ENCODE data around the gene DEDD. TPM values are rescaled to one million over a fixed set of nuclear protein-coding genes. Genes with fewer than 3 reads are reported as not detected.

DEDD gene
- total RNA-seq, 6 donors from 2014 or later = 26.7 to 45.1 (median 35.1) TPM

- Histone ChIP-seq H3K36me3 (no peaks in the 10 kb centered on the region), H3K4me3 (no peak overlapping the region), H3K9me3 (no peaks in the 10 kb centered on the region), H3K27me3 (no peaks in the 10 kb centered on the region), H3K4me1 (peaks cover 0 to 14% (median 2%) of the 10 kb centered on the region in 4 donors), H3K27ac (no peak overlapping the region)
- WGBS, 2 donors = 62 to 65% methylated on average over 9 of the region's 9 CpGs
- peak in 1 of 2 donors; percentile 78 for DNase-seq
- TF ChIP-seq EP300 (IDR thresholded peaks at IDR 0.05) (no peak), POLR2A (IDR thresholded peaks at IDR 0.05) (no peak), CTCF (IDR thresholded peaks at IDR 0.05) (peak; percentile 53 to 72 (median 64))
- ATAC-seq (ENCODE audit: low FRiP score in 2 of 2) = peak in 1 of 2 donors; percentile 71
Observed at GRCh38 chr1:161071886-161072371, 60.5 kb downstream of the DEDD start.

Small RNAs within 50 kb of the gene (small RNA-seq; reads per million reads assigned to genes)
- gene RF01225 = 0 reads per million in 4 donors

Other genes with a start within 250 kb of the DEDD start
- gene ITLN1, start 247.5 kb downstream of the DEDD start, total RNA-seq = 10 to 100 TPM in 1 of 6 donors, 1 to 10 TPM in 4, not detected in 1; 1.2 to 28.8 (median 2.2) TPM
- gene ITLN2, start 177.9 kb downstream of the DEDD start, total RNA-seq = 10 to 100 TPM; 21.4 to 63.8 (median 38.8) TPM
- 100 to 1,000 TPM in 5 of 6 donors, 10 to 100 TPM in 1; 99.0 to 209 (median 172) TPM for gene F11R, start 111.5 kb downstream of the DEDD start, total RNA-seq
- 100 to 1,000 TPM in 4 of 6 donors, 10 to 100 TPM in 2; 56.2 to 170 (median 113) TPM for gene TSTD1, start 93.7 kb downstream of the DEDD start, total RNA-seq
- gene USF1, start 86.7 kb downstream of the DEDD start, total RNA-seq = 100 to 1,000 TPM in 1 of 6 donors, 10 to 100 TPM in 5; 78.2 to 151 (median 84.2) TPM
- 10 to 100 TPM; 26.8 to 69.9 (median 51.2) TPM for gene ARHGAP30, start 62.8 kb downstream of the DEDD start, total RNA-seq
- gene NECTIN4, start 43.1 kb downstream of the DEDD start, total RNA-seq = 10 to 100 TPM in 4 of 6 donors, 1 to 10 TPM in 2; 5.2 to 19.9 (median 12.1) TPM
- 10 to 100 TPM in 1 of 6 donors, 1 to 10 TPM in 4, not detected in 1; 6.5 to 12.3 (median 7.4) TPM for gene KLHDC9, start 34.3 kb downstream of the DEDD start, total RNA-seq
- gene PFDN2, start 14.6 kb downstream of the DEDD start, total RNA-seq = 10 to 100 TPM; 17.8 to 55.9 (median 41.4) TPM
- gene NIT1, start 14.6 kb downstream of the DEDD start, total RNA-seq = 10 to 100 TPM; 21.2 to 62.9 (median 40.7) TPM
- 10 to 100 TPM; 32.5 to 95.6 (median 75.6) TPM for gene UFC1, start 21.3 kb upstream of the DEDD start, total RNA-seq
- gene USP21, start 26.8 kb upstream of the DEDD start, total RNA-seq = 10 to 100 TPM; 14.1 to 48.2 (median 21.8) TPM
- 10 to 100 TPM; 19.5 to 48.2 (median 26.6) TPM for gene PPOX, start 33.8 kb upstream of the DEDD start, total RNA-seq
- 10 to 100 TPM; 12.3 to 37.1 (median 27.2) TPM for gene B4GALT3, start 44.8 kb upstream of the DEDD start, total RNA-seq
- 10 to 100 TPM in 1 of 6 donors, 1 to 10 TPM in 4, under 1 TPM in 1; 0.91 to 18.6 (median 3.0) TPM for gene ADAMTS4, start 66.4 kb upstream of the DEDD start, total RNA-seq
- 100 to 1,000 TPM in 2 of 6 donors, 10 to 100 TPM in 4; 65.7 to 194 (median 84.4) TPM for gene NDUFS2, start 69.7 kb upstream of the DEDD start, total RNA-seq
- gene FCER1G, start 82.6 kb upstream of the DEDD start, total RNA-seq = 100 to 1,000 TPM in 5 of 6 donors, 10 to 100 TPM in 1; 75.4 to 233 (median 176) TPM
- gene APOA2, start 91.0 kb upstream of the DEDD start, total RNA-seq = 1 to 10 TPM in 2 of 6 donors, not detected in 4; 2.5 to 3.7 TPM
- 10 to 100 TPM in 3 of 6 donors, 1 to 10 TPM in 3; 3.1 to 14.4 (median 9.9) TPM for gene TOMM40L, start 93.4 kb upstream of the DEDD start, total RNA-seq
- not detected for gene NR1I3, start 105.5 kb upstream of the DEDD start, total RNA-seq
- 1 to 10 TPM; 1.0 to 8.1 (median 5.0) TPM for gene PCP4L1, start 126.1 kb upstream of the DEDD start, total RNA-seq
- 1 to 10 TPM; 1.5 to 6.9 (median 4.0) TPM for gene MPZ, start 177.3 kb upstream of the DEDD start, total RNA-seq
- gene SDHC, start 181.7 kb upstream of the DEDD start, total RNA-seq = 100 to 1,000 TPM in 2 of 6 donors, 10 to 100 TPM in 4; 17.7 to 159 (median 66.7) TPM
- 1 to 10 TPM in 4 of 6 donors, under 1 TPM in 1, not detected in 1; 0.37 to 9.5 (median 4.0) TPM for gene CFAP126, start 235.2 kb upstream of the DEDD start, total RNA-seq